Osteoblast (primary cell): ENCODE measurements around the gene TGM6. TPM values are rescaled to one million over a fixed set of nuclear protein-coding genes. Genes with fewer than 3 reads are reported as not detected.

Experiments used
- DNase-seq: peaks from one replicate; pipeline ENCODE4 v3.0.0; 2011; ENCODE audit warnings: low spot score, mixed read lengths; ENCODE audit not compliant: insufficient read length; ENCODE audit errors: missing footprints
- H2AFZ ChIP-seq: 2 replicates; pipeline ENCODE4 v1.6.0; 2011; ENCODE audit warnings: mild to moderate bottlenecking, low read length
- H3K27ac ChIP-seq: 2 replicates; pipeline ENCODE4 v1.5.1; 2011; ENCODE audit warnings: mild to moderate bottlenecking, low read depth, low read length, moderate library complexity
- H3K27me3 ChIP-seq: 2 replicates; pipeline ENCODE4 v1.6.0; 2012; ENCODE audit warnings: mild to moderate bottlenecking, control low read depth, inconsistent platforms, low read length, moderate library complexity; ENCODE audit not compliant: insufficient read depth
- H3K36me3 ChIP-seq: 2 replicates; pipeline ENCODE4 v1.5.1; 2011; ENCODE audit warnings: mild to moderate bottlenecking, low read length, control low read depth, moderate library complexity; ENCODE audit not compliant: insufficient read depth
- H3K4me1 ChIP-seq: 2 replicates; pipeline ENCODE4 v1.5.1; 2011; ENCODE audit warnings: mild to moderate bottlenecking, low read length, control low read depth, moderate library complexity; ENCODE audit not compliant: insufficient read depth
- H3K4me2 ChIP-seq: 2 replicates; pipeline ENCODE4 v1.6.0; 2011; ENCODE audit warnings: mild to moderate bottlenecking, low read length; ENCODE audit not compliant: insufficient read depth
- H3K4me3 ChIP-seq: fragments of 200-600 bp; sonication (generic); 3 replicates; pipeline ENCODE4 v1.5.1; 2012; ENCODE audit warnings: mild to moderate bottlenecking, low read length, inconsistent platforms; ENCODE audit not compliant: insufficient read depth
- H3K79me2 ChIP-seq: 2 replicates; pipeline ENCODE4 v1.6.0; 2012; ENCODE audit warnings: mild to moderate bottlenecking, low read length, control low read depth, inconsistent platforms; ENCODE audit not compliant: insufficient read depth
- H3K9me3 ChIP-seq: 2 replicates; pipeline ENCODE4 v1.5.1; 2011; ENCODE audit warnings: low read depth, low read length, control low read depth
- H4K20me1 ChIP-seq: 2 replicates; pipeline ENCODE4 v1.6.0; 2012; ENCODE audit warnings: mild to moderate bottlenecking, low read length, control low read depth; ENCODE audit not compliant: insufficient read depth
- CTCF ChIP-seq: IDR thresholded peaks from 2 replicates; pipeline ENCODE4 v1.5.1; 2011; ENCODE audit warnings: mild to moderate bottlenecking, low read depth, low read length, moderate library complexity; ENCODE audit errors: extremely low read depth
- total RNA-seq: library from RNA; depleted of rRNA; stranded (reverse); fragments of >200 nt; gene quantifications from 2 replicates; pipeline ENCODE4 v1.2.3, GENCODE V29; 2012

Gene TGM6
- total RNA-seq, 1 donor: not detected

- Histone ChIP-seq H3K79me2 (peaks cover 7% of the 10 kb centered on the region), H2AFZ (no peak overlapping the region), H3K4me1 (no peaks in the 10 kb centered on the region), H3K36me3 (peaks cover 60% of the 10 kb centered on the region), H3K4me3 (no peak overlapping the region), H3K27ac (no peak overlapping the region), H3K4me2 (no peak overlapping the region), H3K27me3 (no peaks in the 10 kb centered on the region), H4K20me1 (peaks cover 20% of the 10 kb centered on the region), H3K9me3 (no peaks in the 10 kb centered on the region)
- TF ChIP-seq CTCF: no peak
- DNase-seq: no peak
These were observed 79.5 kb downstream of the TGM6 start for GRCh38 chr20:2459981-2460751.

GRCh38 chr20:2460752-2461424 is 80.2 kb downstream of the TGM6 start:
- Histone ChIP-seq H3K27me3 (no peaks in the 10 kb centered on the region), H3K4me1 (no peaks in the 10 kb centered on the region), H3K9me3 (no peaks in the 10 kb centered on the region), H3K4me3 (no peak overlapping the region), H3K27ac (no peak overlapping the region), H2AFZ (no peak overlapping the region), H4K20me1 (peaks cover 24% of the 10 kb centered on the region), H3K36me3 (peaks cover 68% of the 10 kb centered on the region), H3K4me2 (no peak overlapping the region), H3K79me2 (peaks cover 14% of the 10 kb centered on the region)
- TF ChIP-seq CTCF: no peak
- no peak for DNase-seq

GRCh38 chr20:2462484-2462883 is 81.8 kb downstream of the TGM6 start:
- Histone ChIP-seq H2AFZ (no peak overlapping the region), H3K27me3 (no peaks in the 10 kb centered on the region), H3K9me3 (no peaks in the 10 kb centered on the region), H4K20me1 (peaks cover 40% of the 10 kb centered on the region), H3K27ac (no peak overlapping the region), H3K36me3 (peaks cover 84% of the 10 kb centered on the region), H3K4me2 (no peak overlapping the region), H3K4me1 (no peaks in the 10 kb centered on the region), H3K79me2 (peaks cover 28% of the 10 kb centered on the region), H3K4me3 (no peak overlapping the region)
- DNase-seq: no peak
- TF ChIP-seq CTCF: no peak
